Measurements from ENCODE around the gene THRA.

GRCh38 chr17:40041196-40041595, 21.6 kb upstream of the THRA start:
- TF ChIP-seq, protein P1, sequence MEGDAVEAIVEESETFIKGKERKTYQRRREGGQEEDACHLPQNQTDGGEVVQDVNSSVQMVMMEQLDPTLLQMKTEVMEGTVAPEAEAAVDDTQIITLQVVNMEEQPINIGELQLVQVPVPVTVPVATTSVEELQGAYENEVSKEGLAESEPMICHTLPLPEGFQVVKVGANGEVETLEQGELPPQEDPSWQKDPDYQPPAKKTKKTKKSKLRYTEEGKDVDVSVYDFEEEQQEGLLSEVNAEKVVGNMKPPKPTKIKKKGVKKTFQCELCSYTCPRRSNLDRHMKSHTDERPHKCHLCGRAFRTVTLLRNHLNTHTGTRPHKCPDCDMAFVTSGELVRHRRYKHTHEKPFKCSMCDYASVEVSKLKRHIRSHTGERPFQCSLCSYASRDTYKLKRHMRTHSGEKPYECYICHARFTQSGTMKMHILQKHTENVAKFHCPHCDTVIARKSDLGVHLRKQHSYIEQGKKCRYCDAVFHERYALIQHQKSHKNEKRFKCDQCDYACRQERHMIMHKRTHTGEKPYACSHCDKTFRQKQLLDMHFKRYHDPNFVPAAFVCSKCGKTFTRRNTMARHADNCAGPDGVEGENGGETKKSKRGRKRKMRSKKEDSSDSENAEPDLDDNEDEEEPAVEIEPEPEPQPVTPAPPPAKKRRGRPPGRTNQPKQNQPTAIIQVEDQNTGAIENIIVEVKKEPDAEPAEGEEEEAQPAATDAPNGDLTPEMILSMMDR (IDR thresholded peaks at IDR 0.05) = no peak
- TF ChIP-seq POLR2A (IDR thresholded peaks at IDR 0.05) = no peak
